ENCODE measurements around the gene TUSC2. TPM values are rescaled to one million over a fixed set of nuclear protein-coding genes. Genes with fewer than 3 reads are reported as not detected.

Gene TUSC2
- total and polyA plus RNA-seq, 2 of the 8 experiments (the other 6 are each of a cell fraction or from before 2014, with no cell fraction given), result 33.3 to 65.4 TPM

DNA sequence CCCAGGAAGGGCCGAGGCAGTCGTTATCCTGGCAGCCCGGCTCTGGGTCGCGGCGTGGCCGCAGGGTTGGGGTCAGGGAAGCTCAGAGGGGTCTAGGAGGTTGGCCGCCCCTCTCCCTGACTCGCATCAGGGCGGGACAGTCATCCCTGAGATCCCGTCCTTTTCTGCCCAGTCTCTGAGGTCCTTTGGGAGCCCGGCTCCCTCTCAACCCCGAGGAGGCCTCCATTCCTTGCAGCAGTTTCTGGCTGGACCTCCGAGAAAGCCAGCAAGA lies 6.0 kb downstream of the TUSC2 start:
- peaks cover 13 to 28% of the 10 kb centered on the region in 2 experiments for H4K20me1 ChIP-seq (replicated peaks in 1 of 2; ENCODE audit: control insufficient read depth in 1 of 2, insufficient read depth in 2 of 2, low read length in 2 of 2)
- H2BK12ac ChIP-seq (ENCODE audit: low read depth, low read length), result no peak overlapping the region; the same call in 1 of the 2 replicates
- DNase-seq (ENCODE audit: low read depth in 1 of 2, low spot score in 2 of 2) (no peak), FAIRE-seq (no peak)
- no peaks in the 10 kb centered on the region for H3K9me3 ChIP-seq (ENCODE audit: insufficient read depth in 2 of 2, low read depth in 1 of 2, low read length in 1 of 2)
- H2BK20ac ChIP-seq (ENCODE audit: low read length), result no peak overlapping the region
- peaks cover 17% of the 10 kb centered on the region for H3K23me2 ChIP-seq (ENCODE audit: low read depth, low read length)
- ChIA-PET CTCF (ENCODE audit: partially characterized antibody) (interaction anchor here (1.0 to 7.5 kb wide), 14 partner anchors 10 to 130 kb away, joined by 3 to 75 read pairs (median 7); partner anchors contain the start of genes CYB561D2, GNAT1, HYAL1 and IFRD2), POLR2A (ENCODE audit: partially characterized antibody) (interaction anchor here (1.4 to 12.6 kb wide), 9 partner anchors 8 to 86 kb away, joined by 3 to 149 read pairs (median 16); partner anchors contain the start of genes GNAI2, HYAL1, HYAL3 and IFRD2)
- H3K56ac ChIP-seq (replicated peaks; ENCODE audit: insufficient read length, low read depth, low read length), result peak overlapping the region; percentile 84
- H3K27me3 ChIP-seq (replicated peaks in 1 of 4; ENCODE audit: control insufficient read depth in 3 of 4, extremely low read depth in 1 of 4, insufficient read depth in 3 of 4, low read length in 3 of 4), result no peaks in the 10 kb centered on the region
- H2BK5ac ChIP-seq (ENCODE audit: low read depth, low read length), result peak overlapping the region; percentile 99
- H4K8ac ChIP-seq (ENCODE audit: extremely low read depth, insufficient read depth, low read length), result peak overlapping the region; percentile 36; the same call in 1 of the 2 replicates
- peak overlapping the region in 3 of 4 experiments; percentile 61 to 78 (median 66); a peak in 6 of 7 replicates for H3K9ac ChIP-seq (replicated peaks in 1 of 4; ENCODE audit: extremely low read depth in 1 of 4, low read depth in 3 of 4, low read length in 3 of 4)
- peak overlapping the region; percentile 29; the same call in 1 of the 2 replicates for H2AFZ ChIP-seq (ENCODE audit: low read length)
- TF ChIP-seq ZNF274 (IDR thresholded peaks at IDR 0.05; ENCODE audit: borderline replicate concordance, extremely low read depth, low read length) (no peak), FOSL1 (IDR thresholded peaks at IDR 0.05; ENCODE audit: insufficient read depth, low read depth, low read length) (no peak), SAP30 (IDR thresholded peaks at IDR 0.05; ENCODE audit: insufficient read depth, insufficient replicate concordance, low read length) (peak; percentile 20), TAF1 (IDR thresholded peaks at IDR 0.05; ENCODE audit: low read depth, low read length) (no peak; the same call in 1 of the 2 replicates), POLR2AphosphoS5 (IDR thresholded peaks at IDR 0.05; ENCODE audit: low read depth, low read length) (peak; percentile 17; the same call in 1 of the 2 replicates), HDAC6 (IDR thresholded peaks at IDR 0.05; ENCODE audit: low read depth, low read length) (no peak), KDM4A (IDR thresholded peaks at IDR 0.05; ENCODE audit: low read depth, low read length, severe bottlenecking) (peak; percentile 73), POLR2A (IDR thresholded peaks at IDR 0.05; ENCODE audit: control extremely low read depth in 1 of 2, low read depth in 2 of 2, low read length in 2 of 2) (peak in 1 of 2 experiments; percentile 16; a peak in 1 of 3 replicates)
- TF ChIP-seq, protein P1, sequence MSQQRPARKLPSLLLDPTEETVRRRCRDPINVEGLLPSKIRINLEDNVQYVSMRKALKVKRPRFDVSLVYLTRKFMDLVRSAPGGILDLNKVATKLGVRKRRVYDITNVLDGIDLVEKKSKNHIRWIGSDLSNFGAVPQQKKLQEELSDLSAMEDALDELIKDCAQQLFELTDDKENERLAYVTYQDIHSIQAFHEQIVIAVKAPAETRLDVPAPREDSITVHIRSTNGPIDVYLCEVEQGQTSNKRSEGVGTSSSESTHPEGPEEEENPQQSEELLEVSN (IDR thresholded peaks at IDR 0.05), result no peak
- H2AK5ac ChIP-seq (ENCODE audit: low read depth, low read length), result no peak overlapping the region
- peaks cover 20% of the 10 kb centered on the region for H3K79me1 ChIP-seq (ENCODE audit: low read depth, low read length)
- no peak overlapping the region for H2BK120ac ChIP-seq (replicated peaks; ENCODE audit: low read depth, low read length)
- H3K18ac ChIP-seq (ENCODE audit: extremely low read depth, low read length), result peak overlapping the region; percentile 97
- WGBS, 2 experiments (ENCODE audit: extremely low coverage in 1 of 2, insufficient coverage in 1 of 2, insufficient read length in 1 of 2, insufficient replicate concordance in 2 of 2, low coverage in 1 of 2, low lambda C conversion rate in 2 of 2, missing lambda C conversion rate in 1 of 2), result 1% methylated on average over 14 of the region's 14 CpGs; no CpG with 5 or more reads in 1 of the 2 experiments
- peaks cover 0 to 37% (median 20%) of the 10 kb centered on the region in 4 experiments; a peak in 6 of 7 replicates for H3K4me1 ChIP-seq (replicated peaks in 1 of 4; ENCODE audit: control insufficient read depth in 3 of 4, insufficient read depth in 4 of 4, low read length in 3 of 4)
- H3K36me3 ChIP-seq (ENCODE audit: control insufficient read depth in 2 of 4, insufficient read depth in 4 of 4, low read length in 3 of 4), result peaks cover 23 to 35% (median 30%) of the 10 kb centered on the region in 4 experiments
- peak overlapping the region; percentile 97 for H3K4me2 ChIP-seq (ENCODE audit: insufficient read depth in 1 of 2, low read depth in 2 of 2, low read length in 2 of 2)
- H3K79me2 ChIP-seq (ENCODE audit: control insufficient read depth in 1 of 2, insufficient read depth in 2 of 2, low read length in 2 of 2), result peaks cover 0 to 29% of the 10 kb centered on the region in 2 experiments; a peak in 3 of 4 replicates
- H3K14ac ChIP-seq (ENCODE audit: insufficient read length), result no peak overlapping the region
- peak overlapping the region; percentile 91 for H4K91ac ChIP-seq (replicated peaks; ENCODE audit: insufficient read length, low read length)
- peak overlapping the region; percentile 64 for H4K5ac ChIP-seq (ENCODE audit: insufficient read length, low read depth, low read length)
- H3K4ac ChIP-seq (replicated peaks; ENCODE audit: insufficient read length, low read depth, low read length), result peak overlapping the region; percentile 33
- peak overlapping the region; percentile 88; the same call in 1 of the 2 replicates for H2BK15ac ChIP-seq (ENCODE audit: low read length)
- H3K27ac ChIP-seq (ENCODE audit: low read depth, low read length), result peak overlapping the region; percentile 38; the same call in 1 of the 2 replicates
- peak overlapping the region; percentile 89 to 96 (median 94) for H3K4me3 ChIP-seq (ENCODE audit: extremely low read depth in 1 of 4, insufficient read depth in 2 of 4, low read depth in 3 of 4, low read length in 4 of 4)
- no peak overlapping the region for H3K23ac ChIP-seq (ENCODE audit: insufficient read length)
